NCI-H1930 (cell line): ENCODE results near the gene UTS2B.
"Not testable (repeated sequence)": the region's sequence is repeated elsewhere in the genome, so short reads cannot be mapped to it uniquely, and the experiment has no call there.

Experiments used
- DNase-seq, 2 experiments: peaks; one replicate each; lab custom pipeline; 2025; lab: John Stamatoyannopoulos, UW

The UTS2B gene

DNA sequence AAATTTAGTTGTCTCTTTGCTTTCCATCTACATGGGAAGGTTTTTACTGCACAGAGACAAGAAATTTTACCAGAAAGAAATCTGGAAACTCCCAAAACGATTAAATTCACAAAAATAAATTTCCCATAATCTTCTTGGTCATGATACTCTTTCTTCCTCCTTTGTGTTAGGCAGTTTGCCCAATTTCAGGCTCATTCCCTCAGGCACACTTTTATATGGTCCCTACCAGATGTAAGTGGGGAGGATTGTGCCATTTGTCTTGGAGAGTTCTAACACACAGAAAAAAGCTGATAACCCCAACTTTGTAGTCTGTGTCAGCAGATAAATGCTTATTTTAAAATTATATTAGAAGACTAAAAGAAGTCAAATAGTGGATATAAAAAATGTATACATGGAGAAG lies 50.2 kb downstream of the UTS2B start:
- DNase-seq, result no peak

DNA sequence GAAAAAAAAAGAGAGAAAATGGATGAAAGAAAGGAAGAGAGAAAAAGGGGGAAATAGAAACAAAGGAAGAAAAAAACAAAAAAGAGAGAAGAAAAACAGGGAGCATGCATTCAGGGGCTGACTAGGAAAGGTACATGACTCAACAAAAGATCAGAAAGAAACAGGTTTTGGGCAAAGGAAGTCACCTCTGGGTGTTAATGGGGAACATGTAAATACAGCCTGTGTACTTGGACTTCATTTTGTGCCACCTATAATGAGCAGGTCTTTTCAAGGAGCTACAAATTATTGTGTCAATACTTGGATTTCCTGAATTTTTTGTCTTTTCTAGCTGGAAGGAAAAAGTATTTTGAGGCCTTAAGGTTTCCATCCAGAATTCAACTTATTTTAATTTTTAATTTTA lies 54.6 kb downstream of the UTS2B start:
- no peak for DNase-seq

DNA sequence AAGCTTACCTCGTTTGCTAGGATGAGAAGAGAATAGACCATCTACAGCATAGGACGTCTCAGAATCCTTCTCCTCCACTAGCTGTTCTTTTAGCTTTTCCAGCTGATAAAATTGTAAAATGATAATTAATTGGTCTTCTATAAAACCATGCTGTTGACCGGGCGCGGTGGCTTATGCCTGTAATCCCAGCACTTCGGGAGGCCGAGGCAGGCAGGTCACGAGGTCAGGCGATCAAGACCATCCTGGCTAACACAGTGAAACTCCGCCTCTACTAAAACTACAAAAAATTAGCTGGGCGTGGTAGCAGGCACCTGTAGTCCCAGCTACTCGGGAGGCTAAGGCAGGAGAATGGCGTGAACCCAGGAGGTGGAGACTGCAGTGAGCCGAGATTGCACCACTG lies 55.1 kb downstream of the UTS2B start:
- not testable (repeated sequence) for DNase-seq

DNA sequence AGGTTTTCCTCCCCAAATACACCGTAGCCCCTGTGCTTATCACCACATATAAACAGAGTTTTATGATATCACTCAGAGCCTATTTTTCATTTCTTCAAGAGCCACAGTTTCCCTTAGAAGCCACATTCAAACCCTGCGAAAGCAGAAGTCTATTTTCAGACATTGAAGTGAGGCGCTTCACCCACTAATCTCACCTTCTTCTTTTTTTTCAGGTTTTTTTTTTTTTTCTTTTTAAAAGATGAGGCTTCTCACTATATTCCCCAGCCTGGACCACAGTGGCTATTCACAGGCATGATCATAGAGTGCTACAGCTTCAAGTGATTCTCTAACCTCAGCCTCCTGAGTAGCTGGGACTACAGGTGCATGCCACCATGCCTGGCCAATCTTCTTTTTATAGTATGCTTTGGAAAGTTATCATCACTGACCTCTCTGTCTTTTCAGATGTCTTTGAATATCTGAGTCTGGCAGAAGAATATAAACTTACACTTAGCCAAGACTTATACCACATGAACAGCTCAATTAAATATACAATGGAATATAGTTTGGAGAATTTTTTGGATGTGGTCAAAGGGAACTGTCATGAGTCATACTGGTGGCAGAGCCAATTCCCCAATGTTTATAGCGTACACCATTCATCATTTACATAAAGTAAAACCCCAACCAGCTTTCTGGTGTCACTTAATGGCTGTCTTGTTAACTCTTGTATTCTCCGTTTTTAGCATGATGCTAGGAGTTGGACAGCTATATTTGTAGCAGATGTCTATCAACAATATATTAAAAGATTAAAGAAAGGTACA lies 60.8 kb downstream of the UTS2B start:
- DNase-seq, result no peak

DNA sequence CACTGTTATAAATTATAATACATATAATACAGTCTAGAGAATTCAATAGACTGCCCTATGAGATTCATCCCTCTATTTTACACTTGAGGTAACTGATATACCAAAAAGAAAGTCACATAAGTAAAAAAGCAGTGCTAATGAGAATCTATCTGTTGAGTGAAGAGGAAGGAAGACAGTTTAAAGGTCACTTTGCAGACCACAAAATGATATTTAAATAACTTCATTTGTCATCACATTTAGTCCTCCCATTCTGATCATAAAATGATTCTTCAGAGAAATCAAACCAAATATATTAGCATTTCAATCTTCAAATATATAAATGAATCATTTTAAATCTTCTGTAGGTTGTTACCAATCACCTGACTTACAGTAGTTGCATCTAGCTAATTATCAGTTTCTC lies 61.6 kb downstream of the UTS2B start:
- no peak for DNase-seq

DNA sequence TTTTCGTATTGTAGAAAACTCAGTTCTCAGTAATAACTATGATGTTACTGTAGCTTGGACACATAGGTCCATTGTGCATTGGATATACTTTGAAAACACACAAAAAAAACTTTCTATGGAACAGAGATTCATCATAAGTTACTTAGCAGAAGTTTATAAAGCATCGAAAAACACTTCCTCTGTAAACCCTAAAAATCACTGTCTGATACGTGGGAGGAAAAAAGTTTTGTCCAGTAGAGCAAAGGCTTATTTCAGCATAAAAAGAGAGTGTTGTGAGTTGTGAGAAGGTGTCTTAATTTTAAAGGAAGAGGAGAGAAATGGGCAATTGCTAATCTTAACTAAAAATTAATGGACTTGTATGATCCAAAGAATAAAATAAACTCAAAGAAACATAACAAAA lies 66.5 kb downstream of the UTS2B start:
- DNase-seq, result no peak

DNA sequence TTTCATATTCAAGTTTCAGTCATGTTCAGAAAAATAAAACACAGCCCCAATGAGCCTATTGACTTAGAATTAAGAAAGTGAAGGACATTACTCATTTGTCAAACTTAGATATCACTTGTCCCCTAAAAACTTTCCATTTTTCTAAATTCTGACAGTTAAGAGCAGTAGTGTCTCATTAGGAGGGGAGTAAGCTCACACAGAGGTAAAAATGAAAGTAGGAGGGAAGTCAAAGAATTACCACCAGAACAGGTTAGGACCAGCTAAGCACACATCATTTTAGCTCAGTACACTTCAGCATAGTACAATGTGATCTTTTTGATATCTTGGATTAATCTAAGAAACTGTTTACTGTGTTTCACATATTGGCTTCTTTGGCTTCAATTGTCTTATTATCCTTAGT lies 67.0 kb downstream of the UTS2B start:
- no peak for DNase-seq

DNA sequence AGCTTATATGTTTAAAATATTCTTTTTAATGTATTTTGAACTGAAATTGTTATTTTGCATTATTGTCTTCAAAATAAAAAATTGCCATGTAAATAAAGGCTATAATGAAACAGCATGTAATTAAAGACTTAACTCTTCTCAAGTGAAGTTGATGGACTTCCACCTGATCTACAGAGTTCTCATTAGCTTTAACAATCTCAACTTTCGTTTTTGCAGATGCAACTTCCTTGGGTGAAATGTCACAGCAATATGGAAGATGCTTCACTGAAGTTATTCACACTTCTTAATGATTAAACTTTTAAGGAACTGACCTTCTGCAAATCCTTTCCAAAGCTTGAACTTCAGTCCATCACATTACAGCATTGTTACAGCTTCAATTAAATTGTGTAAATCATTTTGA lies 67.7 kb downstream of the UTS2B start:
- no peak for DNase-seq

DNA sequence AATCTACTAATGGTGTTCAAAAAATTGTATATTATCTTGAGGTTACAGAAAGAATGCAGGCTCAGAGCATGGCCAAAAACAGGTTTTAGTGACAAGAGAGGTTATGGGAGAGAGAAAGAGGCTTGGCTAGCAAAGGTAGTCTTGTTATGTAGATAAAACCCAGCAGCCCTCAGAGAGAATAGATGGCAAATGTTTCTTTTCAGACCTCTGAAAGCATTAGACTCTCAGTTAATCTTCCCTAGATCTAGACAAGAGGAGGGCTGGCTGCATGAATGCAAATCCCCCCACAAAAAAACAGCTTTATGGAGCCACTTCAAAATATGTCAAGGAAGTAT lies 69.1 kb downstream of the UTS2B start:
- no peak for DNase-seq

DNA sequence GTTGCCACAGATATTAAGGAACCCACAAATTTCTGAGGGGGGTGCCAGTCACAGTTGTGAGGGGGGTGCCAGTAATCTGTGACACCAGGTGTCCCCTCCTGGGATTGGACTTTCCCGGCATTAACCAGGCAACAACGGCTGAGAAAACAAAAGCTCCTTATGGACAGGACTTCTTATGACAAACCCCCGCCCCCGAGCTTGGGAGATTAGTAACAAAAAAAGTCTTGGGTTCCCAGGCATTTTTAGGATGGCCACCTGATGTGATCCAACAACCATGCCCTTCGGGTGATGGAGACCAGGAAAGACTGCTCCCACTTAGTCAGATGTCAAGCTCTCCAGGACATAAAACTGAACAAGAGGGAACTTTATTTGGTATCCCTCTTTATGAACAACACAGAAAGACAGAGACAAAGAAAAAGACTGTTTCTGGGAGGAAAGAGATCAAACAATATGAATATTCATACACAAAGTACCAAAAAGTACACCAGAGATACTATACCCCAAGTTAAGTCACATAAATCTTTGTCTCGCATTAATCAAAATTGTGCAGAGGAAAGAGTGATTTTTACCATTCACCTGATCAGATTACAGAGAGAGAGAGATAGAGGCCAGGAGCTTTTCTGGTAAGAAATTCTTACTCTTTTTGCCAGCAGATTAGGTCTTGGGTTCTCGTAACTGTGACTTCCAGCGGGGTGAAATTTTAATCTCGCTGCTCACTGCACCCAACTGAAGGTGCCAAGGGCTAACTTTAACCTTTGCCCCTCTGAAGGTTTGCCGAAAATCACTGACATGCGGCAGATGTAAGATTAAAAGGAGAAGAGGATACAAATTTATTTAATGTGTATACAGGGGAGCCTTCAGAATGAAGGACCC lies 69.7 kb downstream of the UTS2B start:
- DNase-seq, result no peak

DNA sequence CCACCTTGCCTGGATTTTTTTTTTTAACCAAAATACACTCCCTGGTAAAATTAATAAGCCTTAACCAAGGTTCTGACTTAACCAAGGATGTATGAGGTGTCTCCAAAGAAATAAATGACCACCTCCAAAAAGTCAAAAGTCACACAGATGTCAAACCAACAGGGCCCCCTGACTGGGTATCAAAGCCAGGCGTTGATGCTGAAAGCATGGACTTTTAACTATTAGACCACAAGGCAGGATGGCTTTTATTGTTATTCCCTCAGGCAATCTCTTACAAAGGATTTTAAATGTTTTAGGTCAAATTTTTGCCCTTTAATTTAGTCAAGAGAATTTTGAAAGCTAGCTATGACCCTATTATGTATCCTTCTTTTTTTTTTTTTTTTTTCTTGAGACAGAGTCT lies 70.8 kb downstream of the UTS2B start:
- no peak for DNase-seq

DNA sequence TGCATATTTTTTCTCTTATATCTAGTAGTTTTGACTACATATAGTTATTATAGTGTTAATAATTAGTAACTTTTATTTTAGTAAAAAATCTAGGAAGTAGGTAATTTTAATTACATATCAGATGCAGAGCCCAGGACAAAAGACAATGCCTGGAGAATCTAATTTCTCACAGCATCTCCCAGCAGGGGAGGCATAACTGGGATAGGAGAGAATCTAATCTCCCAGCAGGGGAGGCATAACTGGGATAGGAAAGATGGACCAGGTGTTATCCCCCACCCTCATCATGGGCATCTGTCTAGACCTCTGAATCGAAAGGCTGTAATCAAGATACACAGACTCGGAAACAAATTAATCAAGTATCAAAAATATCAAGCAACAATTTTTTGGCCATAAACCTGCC lies 73.0 kb downstream of the UTS2B start:
- DNase-seq, result no peak

DNA sequence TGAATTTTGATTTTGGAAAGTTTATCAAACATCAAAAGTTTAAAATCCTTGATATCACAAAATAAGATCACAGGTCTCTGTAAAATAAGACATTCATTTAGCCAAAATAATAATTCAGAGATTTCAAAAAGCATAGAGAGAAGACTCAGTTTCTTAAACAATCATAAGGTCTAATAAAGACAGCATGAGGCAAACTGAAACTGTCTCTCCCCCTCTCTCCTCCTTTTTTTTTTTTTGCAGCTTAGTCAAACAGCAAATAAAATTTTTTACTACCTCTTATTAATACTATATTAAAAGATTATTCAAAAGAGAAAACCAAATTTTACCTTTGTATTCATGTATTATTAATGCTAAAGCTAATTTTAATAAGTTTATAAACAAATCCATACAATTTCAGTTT lies 73.9 kb downstream of the UTS2B start:
- no peak for DNase-seq

DNA sequence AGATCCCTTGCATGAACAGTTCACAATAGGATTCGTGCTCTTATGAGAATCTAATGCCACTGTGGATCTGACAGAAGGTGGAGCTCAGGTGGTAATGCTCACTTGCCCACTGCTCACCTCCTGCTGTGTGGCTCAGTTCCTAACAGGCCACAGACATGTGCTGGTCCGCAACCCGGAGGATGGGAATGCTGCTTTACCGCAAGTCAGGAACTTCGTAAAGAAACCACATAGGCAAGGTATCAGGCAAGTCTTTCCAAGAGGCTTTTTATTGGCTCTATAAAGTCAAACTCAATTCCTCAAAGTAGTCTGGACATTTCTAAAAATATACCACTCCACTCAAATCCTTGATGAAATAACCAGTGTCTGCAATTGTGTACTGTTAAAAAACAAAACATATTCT lies 75.2 kb downstream of the UTS2B start:
- no peak for DNase-seq

DNA sequence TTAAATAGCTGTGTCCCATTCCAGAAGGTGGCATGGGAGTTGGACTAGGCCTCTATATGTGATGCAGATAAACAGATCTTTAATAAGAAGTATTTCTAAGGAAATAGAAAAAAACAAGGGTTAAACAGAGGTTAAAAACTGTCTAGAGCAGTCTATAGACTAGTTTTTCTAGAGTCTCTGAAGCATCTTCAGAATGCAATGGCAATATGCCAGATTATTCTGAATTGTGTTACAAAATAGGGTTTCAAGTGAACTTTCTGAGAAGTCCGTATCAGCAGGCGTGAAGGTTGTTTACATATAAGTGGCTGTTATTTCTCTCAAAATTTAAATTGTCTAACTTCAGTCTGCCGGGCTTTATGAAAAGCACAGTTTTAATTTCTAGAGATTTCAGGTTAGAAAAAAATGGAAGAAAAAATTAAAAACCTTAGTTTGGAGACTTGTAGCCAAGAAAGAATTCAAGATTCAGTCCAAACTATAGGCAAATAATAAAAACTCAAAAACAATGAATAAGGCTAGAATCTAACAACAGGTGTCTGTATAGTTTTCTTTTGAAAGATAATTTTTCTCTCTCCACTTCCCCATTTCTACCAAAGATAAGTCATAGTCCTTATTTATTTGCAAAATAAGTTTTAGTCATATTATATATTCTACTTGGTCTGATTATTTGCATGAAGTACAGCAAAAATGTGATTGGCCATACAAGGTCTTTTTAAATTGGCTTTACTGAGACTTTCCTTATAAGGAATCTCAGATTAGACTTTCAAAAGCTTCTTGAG lies 76.0 kb downstream of the UTS2B start:
- DNase-seq, result no peak

DNA sequence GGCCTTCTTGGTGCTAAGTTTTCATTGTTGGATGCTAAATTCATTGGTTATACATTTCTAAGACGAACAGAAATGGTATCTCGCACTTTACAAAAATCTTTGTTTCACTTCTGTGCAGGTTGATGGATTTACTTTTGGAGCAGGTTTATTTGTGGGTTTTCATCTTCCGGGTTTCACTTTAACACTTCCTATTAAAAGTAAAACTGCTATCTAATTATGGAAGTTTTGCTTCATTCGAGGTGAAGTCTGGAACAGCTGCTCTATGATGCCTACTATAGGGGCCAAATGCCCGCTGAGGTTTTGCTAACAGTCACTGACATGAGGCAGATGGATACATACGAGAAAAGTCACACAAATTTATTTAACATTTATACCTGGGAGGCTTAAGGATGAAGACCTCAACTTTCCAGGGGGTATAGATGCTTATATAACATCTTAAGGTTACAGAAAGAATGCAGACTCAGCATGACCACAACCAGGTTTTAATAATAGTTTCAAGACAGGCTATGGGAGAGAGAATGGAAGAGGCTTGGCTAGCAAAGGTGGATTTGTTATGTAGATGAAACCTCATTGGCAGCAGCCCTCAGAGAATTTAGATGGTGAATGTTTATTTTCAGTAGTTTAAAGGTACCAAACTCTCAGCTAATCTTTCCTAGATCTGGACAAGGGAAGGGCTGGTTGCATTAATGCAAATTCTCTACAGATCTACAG lies 77.1 kb downstream of the UTS2B start:
- no peak for DNase-seq

DNA sequence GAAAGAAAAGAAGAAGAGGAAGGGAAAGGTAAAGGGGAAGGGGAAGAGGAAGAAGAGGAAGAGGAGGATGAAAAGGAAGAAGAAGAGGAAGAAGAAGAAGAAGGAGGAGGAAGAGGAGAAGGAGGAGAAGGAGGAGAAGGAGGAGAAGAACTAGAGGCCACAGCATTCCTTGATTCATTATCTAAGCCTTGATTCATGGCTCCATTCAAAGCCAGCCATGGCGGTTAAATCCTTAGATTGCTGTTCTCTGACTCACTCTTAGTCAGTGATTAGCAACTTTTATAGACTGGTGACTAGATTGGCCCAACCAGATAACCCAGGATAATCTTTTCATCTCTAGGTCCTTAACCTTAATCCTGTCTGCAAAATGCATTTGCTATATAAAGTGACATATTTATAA lies 83.7 kb downstream of the UTS2B start:
- DNase-seq, result no peak

DNA sequence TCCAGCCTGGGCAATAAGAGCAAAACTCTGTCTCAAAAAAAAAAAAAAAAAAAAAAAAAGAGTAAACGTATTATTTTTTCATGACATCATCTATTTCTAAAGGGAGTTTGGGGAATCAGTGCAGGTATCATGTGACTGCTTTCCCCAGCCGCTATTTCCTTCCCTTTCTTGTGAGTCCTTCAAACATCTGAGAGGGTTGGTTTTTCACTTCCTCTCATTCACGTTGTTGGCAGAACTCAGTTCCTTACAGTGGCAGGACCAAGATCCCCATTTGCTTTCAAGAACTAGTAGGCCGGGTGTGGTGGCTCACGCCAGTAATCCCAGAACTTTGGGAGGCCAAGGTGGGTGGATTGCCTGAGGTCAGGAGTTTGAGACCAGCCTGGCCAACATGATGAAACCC lies 84.3 kb downstream of the UTS2B start:
- not testable (repeated sequence) for DNase-seq

DNA sequence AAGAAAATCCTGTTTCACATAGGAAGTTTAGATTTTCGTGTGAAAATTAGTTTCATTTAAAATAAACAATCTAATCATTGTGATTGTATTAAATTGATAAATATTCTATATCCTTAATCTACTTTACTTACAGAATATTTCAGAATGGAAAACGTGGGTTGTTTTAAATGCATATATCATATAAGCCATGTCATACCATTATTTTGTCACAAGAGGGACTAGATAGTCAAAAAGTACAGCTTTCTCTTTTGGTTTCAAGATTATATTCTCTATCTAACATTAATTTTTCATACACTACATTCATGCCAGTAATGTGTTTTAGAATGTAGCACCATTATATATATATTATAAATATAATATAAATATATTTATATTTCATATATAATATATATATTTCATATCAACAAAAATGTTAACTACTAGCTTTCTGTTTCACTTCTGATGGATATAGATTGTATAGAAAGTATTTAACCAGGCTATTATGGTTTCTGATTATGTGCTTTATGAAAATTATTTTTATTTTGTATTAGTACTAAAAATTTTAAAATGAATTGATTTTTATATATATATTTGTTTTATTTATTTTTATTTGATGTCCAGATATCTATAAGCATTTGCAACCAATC lies 86.0 kb downstream of the UTS2B start:
- DNase-seq, result no peak

DNA sequence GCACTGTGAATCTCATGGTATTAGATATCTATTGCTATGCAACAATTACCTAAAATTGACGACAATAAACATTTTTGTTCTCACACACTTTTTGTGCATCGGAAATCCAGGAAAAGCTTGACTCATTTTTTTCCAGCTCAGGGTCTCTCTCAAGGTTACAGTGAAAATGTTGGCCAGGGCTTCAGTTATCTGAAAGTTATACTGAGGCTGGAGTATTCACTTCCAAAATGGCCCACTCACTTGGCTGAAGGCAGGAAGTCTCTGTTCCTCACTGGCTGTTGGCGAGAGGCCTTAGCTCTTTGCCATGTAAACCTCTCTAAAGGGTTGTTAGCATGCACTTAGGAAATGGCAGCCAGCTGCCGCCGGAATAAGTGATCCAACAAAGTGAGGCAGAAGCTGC lies 89.8 kb downstream of the UTS2B start:
- no peak for DNase-seq

DNA sequence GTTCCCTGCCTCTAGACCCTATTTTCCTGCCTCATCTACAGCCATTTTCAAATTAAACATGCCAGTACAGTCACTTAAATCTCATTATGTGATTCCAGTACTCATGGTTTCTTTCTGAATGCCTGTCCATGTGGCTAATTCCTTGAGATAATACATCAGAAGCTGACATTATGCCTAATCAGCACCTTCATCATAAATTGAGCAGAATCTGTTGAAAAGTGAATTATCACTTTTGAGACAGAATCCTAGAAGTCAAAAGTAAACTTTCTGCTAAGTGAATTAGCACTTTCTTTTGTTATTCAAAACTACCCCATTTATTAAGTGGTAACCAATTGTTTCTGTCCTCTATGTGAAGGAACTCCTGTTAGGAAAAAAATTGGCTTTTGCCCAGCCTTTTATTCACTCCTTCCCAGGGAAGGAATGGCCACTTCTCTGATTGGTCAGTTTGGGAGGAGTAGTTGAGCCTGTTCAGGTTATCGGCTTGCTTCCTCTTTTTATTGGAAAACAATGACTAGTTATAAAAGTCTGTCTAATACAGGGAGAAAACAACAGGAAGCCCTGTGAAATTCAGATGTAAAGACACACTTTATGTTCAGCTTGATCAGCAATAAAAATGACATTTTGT lies 90.8 kb downstream of the UTS2B start:
- DNase-seq, result no peak
